GM19452 (cell line): ENCODE data around the gene ZBTB20.
A peak's percentile ranks its signal among the peaks of the same experiment; 100 is the strongest.
"Not testable (repeated sequence)": the region's sequence is repeated elsewhere in the genome, so short reads cannot be mapped to it uniquely, and the experiment has no call there.

Experiments
- ATAC-seq: cut with Tn5 transposase; IDR thresholded peaks from one replicate; pipeline ENCODE4 v1.9.1; 2021; ENCODE audit not compliant: unreplicated experiment

The ZBTB20 gene

DNA sequence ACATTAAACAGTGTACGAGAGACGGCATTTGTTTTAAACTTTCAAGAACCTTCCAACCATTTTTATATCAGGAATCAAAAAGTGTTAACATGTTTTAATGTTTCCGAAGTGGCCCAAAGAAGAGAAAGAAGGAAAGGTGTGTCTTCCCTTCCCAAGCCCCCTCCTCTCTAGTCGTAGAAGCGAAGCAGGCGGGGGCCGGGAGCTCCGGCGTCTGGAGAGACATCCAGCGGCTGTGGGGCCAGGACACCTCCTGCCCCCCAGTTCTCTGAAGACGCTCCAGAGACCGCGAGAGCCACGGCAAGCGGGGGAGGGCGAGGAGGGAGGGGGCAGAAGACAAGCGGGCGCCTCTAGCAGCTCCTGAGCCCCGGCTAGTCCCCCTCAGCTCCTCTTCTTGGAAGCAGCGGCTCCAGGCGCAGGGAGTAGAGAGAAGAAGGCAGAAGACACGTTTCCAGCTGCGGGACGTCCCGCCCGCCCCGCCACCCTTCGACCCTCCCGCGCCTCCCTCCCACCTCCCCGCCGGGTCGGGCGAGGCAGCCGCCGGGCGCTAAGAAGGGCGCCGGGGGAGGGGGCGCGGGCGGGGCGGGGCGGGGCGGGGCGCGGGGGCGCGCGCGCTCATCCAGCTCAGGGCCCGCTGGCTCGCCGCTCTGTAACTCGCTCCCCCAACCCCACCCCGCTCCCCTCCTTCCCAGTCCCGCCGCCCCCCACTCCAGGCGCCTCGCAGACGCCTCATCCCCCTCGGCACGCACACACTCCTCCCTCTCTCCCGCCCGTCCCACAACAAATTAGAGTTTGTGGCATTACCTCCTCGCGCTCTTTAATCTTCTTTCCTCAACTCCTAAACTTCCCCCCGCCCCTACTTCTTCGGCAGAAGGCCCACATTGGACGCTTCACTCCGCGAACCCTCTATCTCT, at the start of gene ZBTB20:
ZBTB20 (minus strand) TSS at position 871 of the 911 bp plus-strand sequence.
- peak; percentile 30 for ATAC-seq

GRCh38 chr3:115194476-115194875, 47.4 kb upstream of the ZBTB20 start:
- no peak for ATAC-seq

DNA sequence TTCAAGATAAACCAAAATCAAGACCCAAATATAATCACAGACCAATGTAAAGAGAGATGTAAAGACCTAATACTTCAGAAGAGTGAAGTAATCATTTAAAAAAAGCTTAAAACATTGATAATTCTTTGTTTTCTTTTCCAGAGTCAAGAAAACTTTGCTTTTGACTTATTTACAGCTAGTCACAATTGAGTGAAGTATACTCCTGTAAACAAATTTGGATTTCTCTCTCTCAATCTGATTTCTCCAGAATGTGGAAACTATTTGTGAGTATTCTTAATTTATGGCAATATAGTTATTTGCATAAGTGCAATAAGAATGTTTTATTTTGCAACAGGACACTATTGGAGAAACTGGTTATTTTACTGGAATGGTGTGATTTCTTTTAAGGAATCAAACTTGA, 43.7 kb upstream of the ZBTB20 start:
- ATAC-seq, result no peak

GRCh38 chr3:115187149-115187757, 40.2 kb upstream of the ZBTB20 start:
- ATAC-seq, result peak; percentile 100

GRCh38 chr3:115186351-115187148, 39.5 kb upstream of the ZBTB20 start:
- peak; percentile 35 for ATAC-seq

GRCh38 chr3:115184859-115185572, 37.9 kb upstream of the ZBTB20 start:
- not testable (repeated sequence) for ATAC-seq

- ATAC-seq, result not testable (repeated sequence)
Measured at GRCh38 chr3:115178930-115179329, 31.8 kb upstream of the ZBTB20 start.

DNA sequence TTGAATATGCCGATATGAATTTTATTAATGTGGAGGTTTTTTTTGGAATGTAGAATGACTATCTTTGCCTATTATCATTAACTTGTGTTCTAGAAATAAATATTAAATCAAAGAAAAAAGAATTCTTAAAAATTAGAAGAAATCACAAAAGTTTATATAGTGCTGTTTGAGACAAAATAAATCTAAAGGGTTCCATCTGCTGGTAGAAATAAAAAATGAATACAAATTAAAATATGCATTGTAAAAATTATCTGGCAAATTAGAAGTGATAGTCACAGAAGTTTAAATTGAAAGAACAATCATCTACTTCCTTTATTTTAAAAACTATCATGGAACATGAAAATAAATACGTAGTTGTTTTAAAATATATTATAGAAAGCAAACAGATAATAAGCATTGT, 22.7 kb upstream of the ZBTB20 start:
- ATAC-seq, result no peak

DNA sequence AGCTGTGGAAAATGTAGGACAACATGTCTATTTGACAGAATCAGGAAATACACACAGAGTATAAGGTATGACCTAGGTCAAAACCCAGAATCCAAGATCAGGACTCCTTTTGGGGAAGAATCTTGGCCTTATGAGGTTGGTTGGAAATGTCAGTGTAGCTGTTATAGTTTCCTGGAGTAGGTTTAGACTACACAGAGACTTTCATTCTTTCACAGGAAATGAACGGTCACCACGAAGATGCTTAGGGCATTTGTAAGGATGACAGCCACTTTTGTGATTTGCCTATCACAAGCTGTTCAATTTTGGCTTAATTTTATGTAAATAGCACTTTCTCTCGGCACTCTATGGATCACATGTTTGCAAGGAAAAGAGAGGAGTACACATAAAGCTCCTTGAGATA, 18.6 kb upstream of the ZBTB20 start:
- ATAC-seq, result no peak

GRCh38 chr3:115165266-115165665, 18.2 kb upstream of the ZBTB20 start:
- no peak for ATAC-seq

DNA sequence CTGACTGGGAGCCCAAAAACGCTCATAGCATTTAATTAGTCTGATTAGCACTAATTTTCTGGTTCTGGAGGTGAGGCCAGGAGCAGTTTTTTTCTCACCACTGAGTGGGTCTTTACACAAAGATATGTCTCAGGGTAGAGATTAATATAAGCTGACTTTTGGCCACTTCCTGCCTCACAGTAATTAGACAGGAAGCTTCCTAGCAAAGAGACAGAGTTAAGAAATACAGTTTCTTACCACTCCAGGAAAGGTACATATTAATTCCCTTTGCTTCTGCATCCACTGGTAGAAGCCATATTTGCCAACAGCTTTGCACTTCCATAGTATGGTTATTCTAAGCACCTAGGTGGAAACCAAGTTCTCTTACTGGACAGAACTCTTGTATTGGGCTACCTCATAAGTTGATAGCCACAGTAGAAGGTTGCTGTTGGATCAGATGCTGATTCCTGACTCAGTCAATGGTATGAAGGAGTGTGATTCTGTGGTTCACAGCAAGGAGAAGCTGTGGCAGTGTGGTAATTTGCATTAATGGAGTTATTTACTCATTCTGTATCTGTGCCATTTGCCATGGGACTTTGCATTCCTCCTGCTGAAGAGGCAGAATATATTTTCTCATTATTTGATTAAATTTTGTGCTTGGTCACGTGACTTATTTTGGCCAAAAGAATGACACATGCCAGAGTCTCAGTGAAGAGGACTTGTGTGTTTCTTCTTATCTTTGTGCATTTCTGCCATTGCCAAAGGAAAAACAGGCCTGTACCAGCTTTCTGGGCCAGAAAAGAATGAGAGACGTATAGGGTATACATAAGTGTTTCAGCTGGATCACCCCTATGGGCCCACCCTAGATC, 17.5 kb upstream of the ZBTB20 start:
- ATAC-seq, result no peak

DNA sequence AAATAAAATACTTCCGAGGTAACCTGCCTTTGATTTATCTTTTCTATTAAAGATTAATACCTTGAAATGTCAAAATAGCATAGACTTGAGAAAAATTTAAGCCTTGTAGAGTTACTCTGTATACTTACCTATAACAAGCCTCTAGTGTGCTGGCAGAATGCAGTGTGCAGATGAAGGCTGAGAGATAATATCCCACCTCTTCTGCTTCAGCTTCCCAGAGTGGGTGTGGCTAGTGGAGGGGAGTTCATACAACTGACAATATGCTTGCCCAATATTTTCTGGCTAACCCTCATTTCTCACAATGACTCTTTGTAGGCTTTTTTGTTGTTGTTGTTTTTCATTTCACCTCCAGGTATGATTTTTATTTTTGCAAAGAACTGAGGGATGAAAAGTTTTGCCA, 15.7 kb upstream of the ZBTB20 start:
- ATAC-seq, result no peak

- ATAC-seq, result no peak
Measured at GRCh38 chr3:115161866-115162265, 14.8 kb upstream of the ZBTB20 start.

- ATAC-seq, result no peak
Measured at GRCh38 chr3:115161168-115161834, 14.2 kb upstream of the ZBTB20 start.

GRCh38 chr3:115160295-115160694, 13.2 kb upstream of the ZBTB20 start:
- peak; percentile 100 for ATAC-seq

DNA sequence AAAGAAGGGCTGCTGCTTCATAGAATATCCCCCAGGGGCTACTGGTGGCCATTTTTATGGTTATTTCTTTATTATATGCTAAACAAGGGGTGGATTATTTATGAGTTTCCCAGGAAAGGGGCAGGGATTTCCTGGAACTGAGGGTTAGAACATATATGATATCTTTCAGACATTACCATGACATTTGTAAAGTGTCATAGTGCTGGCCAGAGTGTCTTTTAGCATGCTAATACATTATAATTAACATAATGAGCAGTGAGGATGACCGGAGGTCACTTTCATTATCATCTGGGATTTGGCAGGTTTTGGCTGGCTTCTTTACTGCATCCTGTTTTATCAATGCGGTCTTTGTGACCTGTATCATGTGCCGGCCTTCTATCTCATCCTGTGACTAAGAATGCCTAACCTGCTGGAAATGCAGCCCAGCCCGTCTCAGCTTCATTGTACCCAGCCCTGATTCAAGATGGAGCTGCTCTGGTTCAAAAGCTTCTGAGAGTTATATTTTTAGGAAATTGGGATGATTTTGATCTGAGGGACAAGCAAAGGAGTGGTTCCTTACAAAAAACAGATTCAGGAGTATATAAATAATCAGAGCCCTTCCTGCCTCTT, 9.1 kb upstream of the ZBTB20 start:
- no peak for ATAC-seq

- no peak for ATAC-seq
Measured at GRCh38 chr3:115154611-115155010, 7.5 kb upstream of the ZBTB20 start.

DNA sequence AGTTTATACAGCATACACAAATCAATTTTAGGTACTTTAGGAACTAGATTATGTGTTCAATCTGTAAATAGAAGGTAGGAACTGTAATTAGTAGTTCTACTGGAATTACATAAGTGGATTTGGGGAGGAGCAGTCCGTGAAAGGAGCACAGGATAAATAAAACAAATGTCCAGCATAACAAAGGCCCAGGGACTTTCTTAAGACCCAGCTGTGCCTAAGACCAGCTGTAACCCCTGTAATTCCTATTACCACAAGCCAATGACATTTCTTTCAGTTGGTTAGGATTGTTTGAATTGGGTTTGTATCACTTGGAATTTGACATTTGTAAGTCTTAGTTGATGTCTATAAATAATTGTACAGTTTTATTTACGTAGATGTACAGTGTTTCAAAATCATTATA, 4.8 kb upstream of the ZBTB20 start:
- no peak for ATAC-seq
